Neural progenitor cell (in vitro differentiated cells): ENCODE data around the gene THBS3.

Source experiments
- EZH2 ChIP-seq: fragments of 200-600 bp; sonication (generic); IDR thresholded peaks from 2 replicates; pipeline ENCODE4 v1.6.1; 2017; ENCODE audit warnings: antibody characterized with exemption, mild to moderate bottlenecking, moderate library complexity
- EZH2phosphoT487 ChIP-seq: fragments of 200-600 bp; sonication (generic); IDR thresholded peaks from 2 replicates; pipeline ENCODE4 v1.6.1; 2017; ENCODE audit warnings: antibody characterized with exemption
- TF ChIP-seq, protein P1 (sequence below): fragments of 200-600 bp; sonication (generic); IDR thresholded peaks from 2 replicates; pipeline ENCODE4 v1.5.1; 2017; ENCODE audit warnings: antibody characterized with exemption, mild to moderate bottlenecking

DNA sequence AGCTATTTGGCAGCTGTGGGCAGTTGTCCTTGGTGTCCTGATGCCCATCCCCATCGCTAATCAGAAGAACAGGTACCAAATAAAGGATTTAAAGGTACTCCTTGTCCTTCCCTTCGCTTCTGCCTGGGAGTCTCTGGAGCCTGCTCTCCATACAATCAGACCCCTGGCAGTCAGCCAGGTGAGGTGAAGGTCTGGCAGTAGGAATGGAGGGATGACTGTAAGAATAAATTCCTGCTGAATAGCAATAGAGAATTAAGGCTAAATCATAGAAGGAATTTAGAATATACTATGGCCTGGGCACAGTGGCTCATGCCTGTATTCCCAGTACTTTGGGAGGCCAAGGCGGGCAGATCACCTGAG is 9.2 kb downstream of the THBS3 start:
- TF ChIP-seq, protein P1, sequence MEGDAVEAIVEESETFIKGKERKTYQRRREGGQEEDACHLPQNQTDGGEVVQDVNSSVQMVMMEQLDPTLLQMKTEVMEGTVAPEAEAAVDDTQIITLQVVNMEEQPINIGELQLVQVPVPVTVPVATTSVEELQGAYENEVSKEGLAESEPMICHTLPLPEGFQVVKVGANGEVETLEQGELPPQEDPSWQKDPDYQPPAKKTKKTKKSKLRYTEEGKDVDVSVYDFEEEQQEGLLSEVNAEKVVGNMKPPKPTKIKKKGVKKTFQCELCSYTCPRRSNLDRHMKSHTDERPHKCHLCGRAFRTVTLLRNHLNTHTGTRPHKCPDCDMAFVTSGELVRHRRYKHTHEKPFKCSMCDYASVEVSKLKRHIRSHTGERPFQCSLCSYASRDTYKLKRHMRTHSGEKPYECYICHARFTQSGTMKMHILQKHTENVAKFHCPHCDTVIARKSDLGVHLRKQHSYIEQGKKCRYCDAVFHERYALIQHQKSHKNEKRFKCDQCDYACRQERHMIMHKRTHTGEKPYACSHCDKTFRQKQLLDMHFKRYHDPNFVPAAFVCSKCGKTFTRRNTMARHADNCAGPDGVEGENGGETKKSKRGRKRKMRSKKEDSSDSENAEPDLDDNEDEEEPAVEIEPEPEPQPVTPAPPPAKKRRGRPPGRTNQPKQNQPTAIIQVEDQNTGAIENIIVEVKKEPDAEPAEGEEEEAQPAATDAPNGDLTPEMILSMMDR: no peak
- TF ChIP-seq EZH2phosphoT487: no peak
- TF ChIP-seq EZH2: no peak
